NCI-H187 (cell line): Measurements from ENCODE around the gene ADCY4.

Source experiments
- DNase-seq, 2 experiments: peaks; one replicate each; lab custom pipeline; 2025; lab: John Stamatoyannopoulos, UW

The ADCY4 gene

DNA sequence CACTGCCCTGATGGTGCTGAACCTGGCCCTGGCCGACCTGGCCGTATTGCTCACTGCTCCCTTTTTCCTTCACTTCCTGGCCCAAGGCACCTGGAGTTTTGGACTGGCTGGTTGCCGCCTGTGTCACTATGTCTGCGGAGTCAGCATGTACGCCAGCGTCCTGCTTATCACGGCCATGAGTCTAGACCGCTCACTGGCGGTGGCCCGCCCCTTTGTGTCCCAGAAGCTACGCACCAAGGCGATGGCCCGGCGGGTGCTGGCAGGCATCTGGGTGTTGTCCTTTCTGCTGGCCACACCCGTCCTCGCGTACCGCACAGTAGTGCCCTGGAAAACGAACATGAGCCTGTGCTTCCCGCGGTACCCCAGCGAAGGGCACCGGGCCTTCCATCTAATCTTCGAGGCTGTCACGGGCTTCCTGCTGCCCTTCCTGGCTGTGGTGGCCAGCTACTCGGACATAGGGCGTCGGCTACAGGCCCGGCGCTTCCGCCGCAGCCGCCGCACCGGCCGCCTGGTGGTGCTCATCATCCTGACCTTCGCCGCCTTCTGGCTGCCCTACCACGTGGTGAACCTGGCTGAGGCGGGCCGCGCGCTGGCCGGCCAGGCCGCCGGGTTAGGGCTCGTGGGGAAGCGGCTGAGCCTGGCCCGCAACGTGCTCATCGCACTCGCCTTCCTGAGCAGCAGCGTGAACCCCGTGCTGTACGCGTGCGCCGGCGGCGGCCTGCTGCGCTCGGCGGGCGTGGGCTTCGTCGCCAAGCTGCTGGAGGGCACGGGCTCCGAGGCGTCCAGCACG, 18.9 kb downstream of the ADCY4 start:
- DNase-seq, result no peak

DNA sequence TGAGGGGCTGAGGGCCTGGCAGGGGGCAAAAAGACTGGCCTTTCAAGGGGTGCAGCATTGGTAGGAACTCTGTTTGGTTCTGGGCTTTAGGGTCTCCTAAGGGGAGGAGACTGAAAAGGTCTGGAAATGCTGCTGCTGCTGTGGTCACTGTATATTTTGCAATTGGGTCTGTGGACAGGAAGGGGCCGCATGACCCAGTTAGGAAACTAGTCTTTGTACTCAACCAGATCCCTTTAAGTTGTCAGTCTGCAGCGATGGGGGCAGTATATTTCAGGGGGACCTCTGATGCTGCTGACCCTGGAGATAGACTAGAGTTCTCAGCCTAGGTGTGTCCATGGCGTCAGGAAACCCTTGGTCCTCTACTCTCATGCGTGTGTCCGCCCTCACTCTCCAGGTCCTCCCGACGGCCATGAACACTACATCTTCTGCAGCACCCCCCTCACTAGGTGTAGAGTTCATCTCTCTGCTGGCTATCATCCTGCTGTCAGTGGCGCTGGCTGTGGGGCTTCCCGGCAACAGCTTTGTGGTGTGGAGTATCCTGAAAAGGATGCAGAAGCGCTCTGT, 19.5 kb downstream of the ADCY4 start:
- DNase-seq, result no peak

DNA sequence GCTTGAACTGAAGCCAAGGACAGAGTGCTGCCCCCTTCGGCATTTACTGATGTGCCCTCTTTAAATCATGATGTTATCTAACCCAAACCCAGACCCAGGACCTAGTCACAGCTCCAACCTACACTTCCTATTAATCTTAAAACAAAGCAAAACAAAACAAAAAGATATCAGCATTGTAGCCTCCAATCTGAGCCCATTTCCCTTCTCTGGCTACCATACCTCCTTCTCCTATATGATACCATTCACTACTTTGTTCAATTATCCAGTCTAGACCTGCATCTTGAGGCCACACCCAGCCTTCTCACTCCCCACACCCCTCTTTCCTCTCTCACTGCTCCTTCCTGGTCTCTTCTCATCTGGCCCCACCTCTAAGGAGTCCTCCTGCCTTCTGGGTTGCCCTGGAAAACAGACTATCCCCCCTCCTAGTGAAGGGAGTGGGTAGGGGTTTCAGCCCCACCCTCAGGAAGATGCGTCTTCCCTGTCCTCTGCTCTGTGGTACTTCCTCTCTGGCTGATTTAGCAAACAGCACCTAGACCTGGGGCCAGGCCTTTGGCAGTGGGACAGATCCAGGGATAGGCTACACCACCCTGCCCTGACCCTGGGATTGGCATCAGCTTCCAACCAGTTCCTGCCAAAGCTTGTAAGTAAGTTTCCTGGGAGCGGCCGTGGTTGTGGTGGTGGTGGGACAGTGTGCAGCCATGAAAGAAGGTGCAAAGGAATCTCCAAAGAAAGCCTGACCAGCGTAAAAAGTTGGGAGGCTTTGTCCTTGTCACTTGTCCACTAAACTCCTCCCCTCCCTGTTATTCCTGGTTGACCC, 20.3 kb downstream of the ADCY4 start:
- no peak for DNase-seq

DNA sequence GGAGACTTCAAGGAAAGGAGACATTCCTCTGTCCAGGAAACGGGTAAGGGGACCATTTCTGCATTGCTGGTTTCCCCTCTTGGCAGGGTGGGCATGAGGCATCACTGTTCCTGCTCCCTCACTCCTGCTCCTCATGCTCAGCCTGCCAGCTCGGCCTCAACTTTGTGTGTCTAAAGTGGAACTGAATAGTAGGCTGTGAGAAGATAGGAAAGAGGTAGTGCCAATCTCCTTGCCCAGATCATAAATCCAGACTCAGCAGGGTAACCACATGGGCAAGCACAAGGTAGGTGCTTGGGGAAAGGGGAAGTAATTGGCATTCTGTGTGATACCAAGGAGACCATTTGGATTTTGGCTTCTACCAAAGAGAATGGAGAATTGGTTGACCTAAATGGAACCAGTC, 21.0 kb downstream of the ADCY4 start:
- no peak for DNase-seq

GRCh38 chr14:24312736-24313507, 21.9 kb downstream of the ADCY4 start:
- no peak for DNase-seq

- DNase-seq, result no peak
These were observed 22.8 kb downstream of the ADCY4 start for GRCh38 chr14:24311837-24312615.

- DNase-seq, result peak; percentile 61 to 66
These were observed 23.9 kb downstream of the ADCY4 start, which contains the start of gene LTB4R for GRCh38 chr14:24310646-24311604. LTB4R (plus strand) TSS chr14:24311502; CDS start chr14:24315652, 4,150 bp downstream.

GRCh38 chr14:24310265-24310645, 24.6 kb downstream of the ADCY4 start:
- no peak for DNase-seq

GRCh38 chr14:24309538-24310264, 25.2 kb downstream of the ADCY4 start, which contains the start of gene LTB4R2:
LTB4R2 (plus strand) TSS chr14:24310140; CDS start chr14:24310665, 525 bp downstream.
- DNase-seq, result no peak

DNA sequence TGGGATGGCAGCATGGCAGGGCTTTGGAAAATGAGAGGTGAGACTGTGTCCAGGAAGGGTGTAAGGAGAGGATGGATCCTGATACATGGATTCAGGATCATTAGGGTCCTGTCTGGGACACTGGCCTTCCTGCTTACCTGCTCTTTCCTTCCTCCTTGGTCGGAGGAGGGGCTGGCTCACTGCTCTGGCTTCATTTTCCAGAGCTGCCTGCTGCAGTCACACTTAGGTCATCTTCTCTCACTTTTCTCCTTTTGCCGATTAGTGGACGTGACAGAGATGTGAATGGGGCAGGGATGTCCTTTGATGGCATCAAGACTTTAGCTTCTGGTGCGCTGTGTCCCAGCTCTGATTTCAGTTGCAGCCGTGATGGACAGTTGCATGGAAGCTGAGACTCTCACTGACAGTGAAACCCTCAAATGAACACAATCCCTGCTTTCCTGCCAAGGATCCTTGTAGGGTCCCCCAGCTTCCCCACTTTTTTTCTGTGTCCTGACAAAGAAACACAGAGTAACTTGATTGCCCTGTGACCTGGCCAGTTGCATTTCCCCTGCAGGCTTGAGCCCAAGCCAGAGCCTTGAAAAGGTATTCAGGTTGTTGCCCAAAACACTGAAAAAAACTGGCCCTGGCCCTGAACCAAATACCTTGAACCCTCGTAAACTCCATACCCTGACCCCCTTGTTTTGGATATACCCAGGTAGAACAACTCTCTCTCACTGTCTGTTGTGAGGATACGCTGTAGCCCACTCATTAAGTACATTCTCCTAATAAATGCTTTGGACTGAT, 26.3 kb downstream of the ADCY4 start:
- DNase-seq, result no peak

- DNase-seq, result peak; percentile 10 to 26
These were observed 27.1 kb downstream of the ADCY4 start, which contains the start of gene CIDEB for GRCh38 chr14:24307575-24308341. CIDEB (minus strand) TSS chr14:24307977; CDS start chr14:24307858, 119 bp downstream.

DNA sequence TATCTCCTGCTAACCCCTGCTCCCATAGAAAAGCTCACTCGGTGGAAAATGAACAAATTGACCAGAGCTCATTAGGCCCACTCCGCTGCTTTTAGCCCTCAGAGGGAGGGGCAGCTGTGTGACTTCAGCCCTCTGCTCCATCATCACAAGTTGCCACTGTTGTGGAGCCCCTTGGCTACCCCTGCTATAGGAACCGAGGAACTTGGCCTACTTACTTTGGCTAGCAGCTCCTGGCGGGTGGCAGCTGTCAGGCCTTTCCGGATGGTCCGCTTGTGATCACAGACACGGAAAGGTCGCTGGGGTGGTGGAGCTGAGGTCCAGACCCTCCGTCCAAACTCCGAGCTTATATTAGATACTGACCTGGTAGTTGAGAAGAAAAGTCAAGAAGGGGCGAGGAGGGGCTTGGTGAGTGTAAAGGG, 27.7 kb downstream of the ADCY4 start:
- no peak for DNase-seq

GRCh38 chr14:24304019-24304387, 30.9 kb downstream of the ADCY4 start:
- no peak for DNase-seq

DNA sequence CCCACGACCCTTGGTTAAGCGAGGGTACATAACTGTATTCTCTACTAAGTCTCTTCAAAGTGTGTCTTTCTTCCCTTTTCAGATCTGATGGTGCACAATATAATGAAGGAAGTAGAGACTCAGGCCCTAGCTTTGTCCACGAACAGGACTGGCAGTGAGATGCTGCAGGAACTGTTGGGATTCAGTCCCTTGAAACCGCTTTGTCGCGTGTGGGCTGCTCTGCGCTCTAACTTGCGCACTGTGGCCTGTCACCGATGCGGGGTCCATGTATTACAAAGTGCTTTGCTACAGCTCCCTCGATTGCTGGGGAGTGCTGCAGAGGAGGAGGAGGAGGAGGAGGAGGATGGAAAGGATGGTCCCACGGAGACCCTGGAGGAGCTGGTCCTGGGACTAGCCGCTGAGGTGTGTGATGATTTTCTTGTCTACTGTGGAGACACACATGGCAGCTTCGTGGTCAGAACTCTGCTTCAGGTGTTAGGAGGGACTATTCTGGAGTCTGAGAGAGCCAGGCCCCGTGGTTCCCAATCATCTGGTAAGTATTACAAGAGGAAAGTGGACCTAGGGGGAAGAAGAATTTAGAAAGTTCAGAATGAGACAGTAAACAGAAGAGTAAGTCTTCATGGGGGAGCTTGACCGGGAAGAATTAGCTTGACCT, 34.4 kb downstream of the ADCY4 start:
- DNase-seq, result no peak

GRCh38 chr14:24299255-24300191, 35.3 kb downstream of the ADCY4 start, which contains the start of the genes DHRS1 and NOP9:
DHRS1 (minus strand) TSS chr14:24299780; CDS start chr14:24299106, 674 bp downstream.
NOP9 (plus strand) TSS chr14:24299850; CDS start chr14:24299955, 105 bp downstream.
- DNase-seq, result peak; percentile 73 to 85

DNA sequence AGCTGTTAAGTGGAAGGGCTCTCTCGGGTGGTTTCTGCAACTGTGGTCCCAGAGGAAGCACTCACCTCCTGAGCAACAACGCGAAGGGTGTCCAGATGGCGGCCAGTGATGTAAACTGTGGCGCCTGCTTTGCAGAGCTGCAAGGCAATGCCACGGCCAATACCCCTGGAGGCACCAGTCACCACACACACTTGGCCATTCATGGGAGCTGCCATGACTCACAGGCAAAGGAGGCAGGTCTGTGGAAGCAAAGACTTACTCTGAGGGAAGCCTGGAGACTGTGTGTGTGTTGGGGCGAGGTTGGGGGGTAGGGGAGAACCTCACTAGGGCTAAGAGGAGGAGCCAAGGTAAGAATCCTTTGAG, 36.0 kb downstream of the ADCY4 start:
- no peak for DNase-seq
